Kasumi-1 (cell line): ENCODE measurements around the gene XXYLT1.
"Not testable (repeated sequence)": the region's sequence is repeated elsewhere in the genome, so short reads cannot be mapped to it uniquely, and the experiment has no call there.

Experiments
- DNase-seq, 2 experiments: peaks; one replicate each; lab custom pipeline; 2025; lab: John Stamatoyannopoulos, UW

Gene XXYLT1

DNA sequence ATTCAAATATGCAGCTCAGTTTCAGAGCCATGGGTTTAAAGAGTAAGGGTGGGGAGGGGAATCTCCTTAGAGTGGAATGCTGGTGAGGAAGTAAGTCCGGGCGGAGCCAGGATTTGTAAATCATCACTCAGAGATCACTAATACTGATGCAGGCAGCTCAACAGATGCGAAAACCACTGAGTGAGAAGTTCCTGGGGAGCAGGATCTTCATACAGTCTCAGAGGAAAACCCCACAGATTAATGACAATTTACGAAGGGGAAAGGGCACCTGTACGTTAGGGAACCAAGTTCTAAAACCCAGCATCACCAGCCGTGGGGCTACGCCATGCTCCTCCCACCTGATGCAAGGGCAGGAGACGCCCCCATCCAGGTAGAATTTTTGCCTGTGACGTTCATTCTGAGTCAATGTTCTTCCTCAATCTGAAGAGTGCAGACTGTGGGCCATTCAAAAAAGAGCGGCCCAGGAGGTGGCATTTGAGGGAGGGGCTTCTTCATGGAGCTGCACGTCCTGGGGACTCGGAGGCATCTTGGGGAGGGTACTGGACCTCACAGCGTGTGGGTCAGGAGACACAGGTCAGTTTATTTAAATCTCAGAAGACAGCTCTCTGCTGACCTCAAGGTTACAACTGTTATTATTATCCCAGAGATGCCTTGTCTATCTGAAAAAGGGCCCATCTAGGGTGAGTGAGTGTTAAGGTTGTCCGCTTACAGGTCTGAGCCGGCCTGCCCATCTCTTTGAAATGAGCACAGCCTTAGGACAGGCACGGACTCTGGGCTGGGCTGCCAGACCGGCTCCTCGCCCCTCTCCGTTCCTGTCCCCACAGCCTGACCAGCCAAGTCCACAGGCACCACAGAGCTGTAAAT lies 228.0 kb downstream of the XXYLT1 start:
- no peak for DNase-seq

DNA sequence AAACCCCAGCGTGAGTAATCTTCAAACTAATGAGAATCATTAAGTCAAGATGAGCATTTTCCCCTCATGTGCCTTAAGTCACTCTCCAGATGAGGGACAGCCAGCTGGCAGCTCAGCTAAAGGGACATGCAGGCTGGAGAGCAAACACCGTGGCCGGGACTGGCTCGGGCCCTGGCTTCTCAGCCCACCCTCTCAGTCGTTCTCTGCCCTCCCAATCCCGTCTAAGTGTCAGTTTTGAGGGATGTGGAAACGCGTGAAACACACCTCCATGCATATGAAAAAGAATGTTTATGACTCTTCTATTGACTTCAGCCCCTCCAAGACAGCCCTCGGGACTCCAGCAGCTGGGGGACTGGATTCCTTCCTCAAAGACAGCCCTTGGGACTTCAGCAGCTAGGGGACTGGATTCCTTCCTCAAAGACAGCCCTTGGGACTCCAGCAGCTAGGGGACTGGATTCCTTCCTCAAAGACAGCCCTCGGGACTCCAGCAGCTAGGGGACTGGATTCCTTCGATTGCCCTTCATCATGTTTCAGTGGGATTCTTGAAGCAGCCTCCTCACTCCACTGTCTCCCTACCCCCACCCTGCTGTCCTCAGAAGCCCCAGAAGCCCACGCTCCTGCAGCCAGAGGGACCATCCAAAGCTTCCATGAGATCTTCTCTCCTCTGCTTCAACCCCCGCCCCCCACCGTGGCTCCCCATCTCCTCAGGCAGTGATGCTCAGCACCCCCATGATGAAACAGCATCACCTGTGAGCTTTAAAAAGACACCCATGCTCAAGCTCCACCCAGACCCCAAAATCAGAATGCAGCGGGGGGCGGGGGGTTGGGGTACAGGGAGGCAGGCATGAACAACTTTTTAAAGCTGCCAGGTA lies 228.9 kb downstream of the XXYLT1 start:
- no peak for DNase-seq

GRCh38 chr3:195040773-195041520 lies 230.0 kb downstream of the XXYLT1 start:
- DNase-seq, result no peak

DNA sequence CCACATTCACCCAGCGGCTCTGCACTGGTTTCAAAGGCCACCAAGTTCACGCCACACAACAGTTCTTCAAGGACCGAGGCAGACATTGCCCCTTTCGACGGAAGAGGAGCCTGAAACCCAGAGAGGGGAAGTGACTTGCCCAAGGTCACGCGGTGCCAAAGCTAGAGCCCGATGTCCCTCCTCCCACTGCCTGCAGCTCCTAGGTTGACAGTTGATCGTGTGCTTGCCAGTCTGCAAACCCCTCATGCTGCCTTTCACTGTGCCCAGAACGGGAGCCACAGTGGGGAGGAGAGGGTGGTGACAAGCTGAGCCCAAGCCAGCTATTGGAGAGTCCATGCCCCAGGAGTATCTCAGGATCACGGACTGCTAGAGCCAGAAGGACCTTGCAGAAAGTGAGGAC lies 230.9 kb downstream of the XXYLT1 start:
- DNase-seq, result peak in 1 of 2 experiments; percentile 15

GRCh38 chr3:195039180-195039843 lies 231.6 kb downstream of the XXYLT1 start:
- no peak for DNase-seq

DNA sequence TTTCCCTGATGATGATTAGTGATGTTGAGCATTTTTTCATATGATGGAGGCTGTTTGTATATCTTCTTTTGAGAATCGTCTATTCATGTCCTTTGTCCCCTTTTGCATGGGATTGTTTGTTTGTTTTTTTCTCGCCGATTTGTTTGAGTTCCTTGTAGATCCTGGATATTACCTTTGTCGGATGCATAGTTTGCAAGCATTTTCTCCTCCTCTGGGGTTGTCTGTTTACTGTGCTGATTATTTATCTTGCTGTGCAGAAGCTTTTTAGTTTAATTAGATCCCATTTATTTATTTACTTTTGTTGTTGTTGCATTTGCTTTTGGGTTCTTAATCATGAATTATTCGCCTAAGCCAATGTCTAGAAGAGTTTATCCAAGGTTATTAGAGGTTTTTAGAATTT lies 232.8 kb downstream of the XXYLT1 start:
- no peak for DNase-seq

- not testable (repeated sequence) for DNase-seq
Observed at GRCh38 chr3:195037586-195037985, 233.4 kb downstream of the XXYLT1 start.

DNA sequence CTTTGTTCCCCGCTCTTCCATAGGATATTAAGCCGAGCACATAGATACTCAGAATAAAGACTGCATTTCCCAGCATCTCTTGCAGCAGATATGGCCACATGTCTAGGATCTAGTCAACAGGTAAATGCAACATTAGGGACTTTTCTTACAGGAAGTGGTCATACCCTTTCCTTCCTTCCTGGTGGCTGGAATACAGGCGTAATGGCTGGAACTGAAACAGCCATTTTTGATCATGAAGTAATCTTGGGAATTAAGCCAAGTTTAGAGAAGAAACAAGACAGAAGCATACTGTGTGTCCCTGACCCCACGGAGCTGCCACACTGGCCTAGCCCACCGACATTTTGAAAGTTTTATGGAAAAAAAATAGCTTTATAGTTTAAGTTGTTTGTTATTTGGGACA lies 234.0 kb downstream of the XXYLT1 start:
- DNase-seq, result no peak

DNA sequence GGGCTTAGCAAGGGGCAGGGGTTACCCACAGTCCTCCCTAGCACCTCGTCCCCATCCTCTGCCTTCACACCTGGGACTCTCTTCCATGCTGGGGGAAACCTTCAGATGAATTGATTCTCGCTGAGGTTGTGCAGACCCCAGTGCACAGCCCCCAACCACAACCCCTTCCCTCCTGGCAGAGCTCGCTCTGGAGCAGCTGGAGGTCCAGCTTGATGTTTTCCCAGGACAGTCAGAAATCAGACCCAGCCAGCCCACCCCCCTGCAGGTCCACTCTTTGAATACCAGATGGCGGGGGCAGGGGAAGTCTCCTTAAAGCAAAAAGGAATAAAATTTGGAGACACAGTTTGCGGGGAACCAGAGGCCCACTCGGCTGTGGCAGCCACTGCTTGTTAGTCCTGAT lies 234.4 kb downstream of the XXYLT1 start:
- DNase-seq, result no peak

- no peak for DNase-seq
Observed at GRCh38 chr3:195036203-195036505, 234.8 kb downstream of the XXYLT1 start.

- no peak for DNase-seq
Observed at GRCh38 chr3:195035345-195036202, 235.4 kb downstream of the XXYLT1 start.

GRCh38 chr3:195034541-195034940 lies 236.4 kb downstream of the XXYLT1 start:
- DNase-seq, result no peak

- DNase-seq, result no peak
Observed at GRCh38 chr3:195034101-195034500, 236.9 kb downstream of the XXYLT1 start.

DNA sequence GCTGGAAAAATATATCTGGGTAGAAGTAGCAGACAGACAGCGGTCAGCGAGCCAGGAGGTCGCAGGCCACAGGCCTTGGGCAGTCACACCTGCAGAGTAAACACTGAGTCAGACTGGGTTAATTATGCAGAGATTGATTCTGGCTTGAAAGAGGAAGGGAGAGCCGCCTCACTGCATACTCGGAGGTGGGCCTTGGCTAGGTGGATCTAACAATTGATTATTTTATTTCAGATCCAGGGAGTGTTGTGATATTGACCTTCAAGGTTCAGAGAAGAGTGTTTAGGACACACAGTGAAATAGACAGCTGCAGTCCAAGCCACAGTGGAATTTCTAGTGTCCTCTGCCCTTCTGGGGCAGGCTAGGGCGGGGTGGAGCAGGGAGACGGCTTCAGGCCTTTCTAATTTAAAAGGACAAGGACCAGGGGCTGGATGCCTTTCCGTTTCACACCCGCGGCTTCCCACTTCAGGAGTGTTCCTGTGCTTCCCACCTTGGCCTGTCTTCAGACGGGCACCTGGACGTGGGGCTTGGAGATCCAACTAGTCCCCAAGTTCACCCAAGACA lies 237.3 kb downstream of the XXYLT1 start:
- DNase-seq, result no peak

GRCh38 chr3:195032955-195033354 lies 238.0 kb downstream of the XXYLT1 start:
- no peak for DNase-seq

- DNase-seq, result no peak
Observed at GRCh38 chr3:195032106-195032759, 238.7 kb downstream of the XXYLT1 start.

DNA sequence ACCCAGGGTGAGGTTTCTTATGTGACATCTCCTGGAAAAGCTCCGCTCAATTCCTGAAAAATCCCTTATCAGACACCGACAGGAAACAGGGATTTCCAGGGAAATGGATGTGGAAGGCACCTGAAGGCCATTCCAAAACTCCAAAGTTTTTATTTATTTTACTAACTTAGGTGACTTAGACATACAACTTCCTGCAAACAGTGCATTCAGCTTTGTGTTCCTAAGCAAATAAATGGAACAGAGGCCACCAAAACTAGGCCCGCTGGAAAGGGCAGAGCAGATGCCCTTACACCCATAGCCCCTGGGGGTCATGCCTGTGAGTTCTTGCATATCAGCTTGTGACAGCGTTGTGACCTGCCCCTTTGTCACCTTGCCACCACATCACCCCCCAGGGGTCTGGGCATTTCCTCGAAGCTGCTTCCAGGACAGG lies 239.4 kb downstream of the XXYLT1 start:
- DNase-seq, result no peak

DNA sequence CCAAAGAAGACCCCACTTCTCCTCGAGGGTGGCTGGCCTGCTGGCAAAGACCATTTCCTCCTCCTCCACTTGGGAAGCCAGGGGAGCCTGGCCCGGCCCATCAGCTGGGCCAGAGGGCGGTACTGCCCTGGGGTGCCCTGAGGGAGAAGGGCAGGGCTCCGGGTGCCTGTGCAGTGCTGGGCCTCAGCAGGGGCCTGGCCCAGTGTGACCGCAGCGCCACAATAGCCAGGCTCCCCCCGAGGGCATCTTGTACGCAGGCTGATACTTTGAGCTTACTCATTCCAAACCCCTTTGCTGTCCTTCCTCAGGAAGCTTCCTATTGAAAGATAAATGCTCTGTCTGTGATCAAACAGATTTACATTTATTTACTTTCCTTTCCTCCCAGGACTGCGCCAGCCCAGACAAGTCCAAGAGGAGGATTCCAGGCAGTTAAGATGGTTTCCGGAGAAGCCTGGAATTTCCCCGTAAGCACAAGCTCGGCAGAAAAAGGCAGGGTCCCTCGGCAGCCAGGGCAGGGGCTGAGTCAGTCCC lies 240.1 kb downstream of the XXYLT1 start:
- DNase-seq, result no peak

GRCh38 chr3:195028877-195029606 lies 241.9 kb downstream of the XXYLT1 start:
- no peak for DNase-seq
